Testis (tissue), 3 donors: ENCODE results near the gene APOBEC3B. TPM values are rescaled to one million over a fixed set of nuclear protein-coding genes. Genes with fewer than 3 reads are reported as not detected.

Experiments used
- DNase-seq: peaks from one replicate; pipeline ENCODE4 v3.0.0-alpha.2; 2019
- H3K27ac ChIP-seq, 2 donors: fragments of 200-600 bp; sonication (generic); one replicate each; pipeline ENCODE4 v1.5.1; 2019
- H3K27me3 ChIP-seq: fragments of 200-600 bp; sonication (generic); one replicate; pipeline ENCODE4 v1.5.1; 2019
- H3K36me3 ChIP-seq: fragments of 200-600 bp; sonication (generic); one replicate; pipeline ENCODE4 v1.5.1; 2017; ENCODE audit warnings: low read depth; ENCODE audit errors: missing control alignments
- H3K4me1 ChIP-seq: fragments of 200-600 bp; sonication (generic); one replicate; pipeline ENCODE4 v1.5.1; 2019
- H3K4me3 ChIP-seq, 2 donors: fragments of 200-600 bp; sonication (generic); one replicate each; pipeline ENCODE4 v1.5.1; 2017 to 2019
- H3K9me3 ChIP-seq: fragments of 200-600 bp; sonication (generic); one replicate; pipeline ENCODE4 v1.5.1; 2017
- CTCF ChIP-seq, 3 experiments: fragments of 450-650 bp in 2 of 3; fragments of 200-600 bp in 1 of 3; sonication (generic) in 1 of 3; IDR thresholded peaks; one replicate each; pipeline ENCODE4 v1.5.1; 2016 to 2019; ENCODE audit warnings: antibody characterized with exemption in 3 of 3, mild to moderate bottlenecking in 2 of 3, moderate library complexity in 1 of 3
- POLR2A ChIP-seq: fragments of 450-650 bp; IDR thresholded peaks from one replicate; pipeline ENCODE4 v1.6.1; 2017; ENCODE audit warnings: antibody characterized with exemption, mild to moderate bottlenecking, moderate library complexity
- WGBS, 2 donors: methylation state at CpG; one replicate each; pipeline ENCODE4 v1.1.5; 2018; 5-methylcytosine and 5-hydroxymethylcytosine counted together
- intact Hi-C: fragments of 100-400 bp; cut with DNase I; formaldehyde crosslinking; loops from one replicate; pipeline ENCODE4 v1.15.1; 2023; ENCODE audit warnings: low total_unique reads
- polyA plus RNA-seq: library from polyadenylated mRNA; stranded (reverse); fragments of 350-450 nt; fragmentation: Illumina TruSeq; extraction: RNeasy Lipid Tissue Mini Kit (QIAGEN cat#74804); gene quantifications from one replicate; pipeline ENCODE4 v1.2.3, GENCODE V29; 2014; ENCODE audit warnings: low read depth, low replicate concordance; ENCODE audit not compliant: insufficient read depth
- total RNA-seq, 2 donors: library from RNA; depleted of rRNA; stranded (reverse); fragments of >200 nt; gene quantifications; one replicate each; pipeline ENCODE4 v1.2.3, GENCODE V29; 2016

The APOBEC3B gene
- total and polyA plus RNA-seq, 3 donors from 2014 or later: 0.69 to 2.0 (median 1.4) TPM

DNA sequence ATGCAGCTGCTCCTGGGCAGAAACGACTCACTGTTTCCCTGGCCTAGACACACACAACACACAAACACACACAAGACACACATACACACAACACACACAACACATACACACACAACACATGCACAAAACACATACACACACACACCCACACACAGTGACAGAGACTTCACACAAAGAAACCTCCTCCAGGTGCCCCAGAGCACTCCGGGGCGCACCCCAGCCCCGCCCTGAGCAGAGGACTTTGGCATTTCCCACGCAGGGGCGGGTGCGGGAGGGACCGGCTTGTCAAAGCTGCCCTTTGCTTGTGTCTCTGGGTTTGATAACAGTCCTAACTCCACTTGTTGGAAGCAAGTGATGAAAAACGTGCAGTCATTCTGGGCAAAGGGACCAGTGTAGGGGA lies 18.3 kb upstream of the APOBEC3B start:
- H3K27ac ChIP-seq: no peak overlapping the region
- H3K9me3 ChIP-seq: no peaks in the 10 kb centered on the region
- TF ChIP-seq POLR2A: no peak
- TF ChIP-seq CTCF (IDR thresholded peaks at IDR 0.05): no peak
- intact Hi-C loops: no loop called here
- no peaks in the 10 kb centered on the region for H3K36me3 ChIP-seq
- 68 to 74% methylated on average over 8 to 9 of the region's 9 CpGs for WGBS, 2 donors
- H3K4me1 ChIP-seq: no peaks in the 10 kb centered on the region
- DNase-seq: peak; percentile 35
- H3K27me3 ChIP-seq: no peaks in the 10 kb centered on the region
- H3K4me3 ChIP-seq: no peak overlapping the region

DNA sequence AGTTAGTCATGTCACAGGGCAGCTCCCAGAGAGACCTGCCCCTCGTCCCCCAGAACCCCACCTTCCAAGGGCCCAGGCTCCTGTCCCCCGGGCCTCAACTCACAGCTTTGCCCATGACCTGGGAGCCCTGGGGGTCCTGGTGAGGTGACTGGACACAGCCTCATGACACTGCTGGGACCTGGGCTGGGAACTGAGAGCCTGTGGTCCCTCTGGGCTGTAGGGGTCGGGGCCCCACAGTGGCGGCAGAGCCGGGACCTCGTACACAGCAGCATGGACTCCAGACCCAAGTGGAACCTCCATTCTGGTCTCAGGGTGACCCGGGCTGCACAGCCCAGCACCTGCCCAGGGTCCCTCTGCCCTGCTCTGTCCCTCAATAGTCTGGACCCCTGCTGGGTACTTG lies 17.8 kb upstream of the APOBEC3B start:
- no peaks in the 10 kb centered on the region for H3K9me3 ChIP-seq
- WGBS, 2 donors: 86 to 89% methylated on average over 2 to 7 of the region's 7 CpGs
- TF ChIP-seq CTCF (IDR thresholded peaks at IDR 0.05): no peak
- TF ChIP-seq POLR2A: no peak
- H3K4me3 ChIP-seq: no peak overlapping the region
- no peak for DNase-seq
- intact Hi-C loops: no loop called here
- no peaks in the 10 kb centered on the region for H3K36me3 ChIP-seq
- no peaks in the 10 kb centered on the region for H3K4me1 ChIP-seq
- no peak overlapping the region for H3K27ac ChIP-seq
- H3K27me3 ChIP-seq: no peaks in the 10 kb centered on the region

GRCh38 chr22:38964989-38965388 lies 17.2 kb upstream of the APOBEC3B start:
- intact Hi-C loops: no loop called here
- no peak for DNase-seq
- 73 to 92% methylated on average over 3 to 4 of the region's 4 CpGs for WGBS, 2 donors
- Histone ChIP-seq H3K9me3 (no peaks in the 10 kb centered on the region), H3K4me3 (no peak overlapping the region), H3K27me3 (no peaks in the 10 kb centered on the region), H3K27ac (no peak overlapping the region), H3K36me3 (no peaks in the 10 kb centered on the region), H3K4me1 (no peaks in the 10 kb centered on the region)
- TF ChIP-seq POLR2A (no peak), CTCF (IDR thresholded peaks at IDR 0.05) (no peak)

DNA sequence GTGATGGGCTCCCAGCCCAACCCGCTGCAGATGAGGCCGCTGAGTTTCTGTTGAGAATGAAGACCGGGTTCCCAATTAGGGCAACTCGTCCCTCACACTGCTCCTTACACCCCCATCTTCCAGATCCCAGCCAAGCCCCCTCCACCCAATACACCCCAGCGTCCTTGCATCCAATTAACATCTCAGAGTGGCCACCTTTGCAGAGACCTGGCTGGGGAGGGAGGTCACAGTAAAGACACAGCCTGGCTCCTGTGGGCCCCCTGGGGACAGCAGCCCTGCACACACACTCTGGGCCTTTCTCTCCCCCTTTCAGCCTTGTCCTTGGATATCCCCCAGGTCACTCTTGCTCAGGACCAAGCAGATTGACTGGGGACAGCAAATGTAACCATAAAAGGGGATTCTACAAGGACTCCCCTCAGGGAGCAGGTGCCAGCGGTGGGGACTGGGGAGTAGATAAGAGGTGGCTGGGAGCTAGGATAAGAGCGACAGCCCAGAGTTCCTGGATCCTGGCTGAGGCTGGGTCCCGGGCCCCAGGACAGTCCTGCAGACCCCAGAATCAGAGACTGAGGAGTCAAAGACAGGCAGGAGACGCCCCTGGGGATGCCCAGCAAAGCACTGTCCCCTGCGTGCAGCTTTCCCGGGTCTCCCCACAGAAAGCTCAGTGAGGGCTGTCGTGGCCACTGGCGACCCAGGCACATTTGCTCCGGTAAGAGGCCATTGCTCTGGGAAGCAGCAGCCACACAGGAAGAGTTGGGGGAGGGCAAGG lies 16.4 kb upstream of the APOBEC3B start:
- Histone ChIP-seq H3K36me3 (no peaks in the 10 kb centered on the region), H3K27ac (no peak overlapping the region), H3K27me3 (no peaks in the 10 kb centered on the region), H3K4me1 (no peaks in the 10 kb centered on the region), H3K4me3 (no peak overlapping the region), H3K9me3 (no peaks in the 10 kb centered on the region)
- 67 to 80% methylated on average over 10 to 14 of the region's 14 CpGs for WGBS, 2 donors
- intact Hi-C loops: no loop called here
- TF ChIP-seq POLR2A: no peak
- no peak for TF ChIP-seq CTCF (IDR thresholded peaks at IDR 0.05)
- DNase-seq: no peak

GRCh38 chr22:38966380-38966702 lies 15.8 kb upstream of the APOBEC3B start:
- 79 to 90% methylated on average over 3 to 4 of the region's 5 CpGs for WGBS, 2 donors
- no peak for TF ChIP-seq POLR2A
- TF ChIP-seq CTCF (IDR thresholded peaks at IDR 0.05): no peak
- no peak for DNase-seq
- Histone ChIP-seq H3K36me3 (no peaks in the 10 kb centered on the region), H3K27me3 (no peaks in the 10 kb centered on the region), H3K9me3 (no peaks in the 10 kb centered on the region), H3K27ac (no peak overlapping the region), H3K4me1 (no peaks in the 10 kb centered on the region), H3K4me3 (no peak overlapping the region)
- intact Hi-C loops: no loop called here
